NCI-H2196 (cell line): ENCODE results near the gene IAPP.
"Not testable (repeated sequence)": the region's sequence is repeated elsewhere in the genome, so short reads cannot be mapped to it uniquely, and the experiment has no call there.

ENCODE experiments used
- DNase-seq: peaks from one replicate; lab custom pipeline; 2025; ENCODE audit not compliant: unreplicated experiment; lab: John Stamatoyannopoulos, UW

The IAPP gene

GRCh38 chr12:21372602-21373001 lies at the start of gene IAPP:
Gene IAPP (plus strand): TSS chr12:21372902. CDS start chr12:21373352, 450 bp downstream.
- DNase-seq: no peak

- no peak for DNase-seq
Measured at GRCh38 chr12:21323736-21324135, 49.0 kb upstream of the IAPP start.

GRCh38 chr12:21324551-21324950 lies 48.2 kb upstream of the IAPP start:
- no peak for DNase-seq

GRCh38 chr12:21328578-21328977 lies 44.1 kb upstream of the IAPP start:
- DNase-seq: no peak

- peak; percentile 39 for DNase-seq
Measured at GRCh38 chr12:21330682-21331253, 41.9 kb upstream of the IAPP start.

- no peak for DNase-seq
Measured at GRCh38 chr12:21334771-21335325, 37.9 kb upstream of the IAPP start, which contains the start of gene SLCO1A2. Gene SLCO1A2 (minus strand): TSS chr12:21334917. CDS start chr12:21334647, 270 bp downstream.

GRCh38 chr12:21336656-21337055 lies 36.0 kb upstream of the IAPP start:
- DNase-seq: no peak

GRCh38 chr12:21337453-21337852 lies 35.2 kb upstream of the IAPP start:
- no peak for DNase-seq

GRCh38 chr12:21337959-21338744 lies 34.5 kb upstream of the IAPP start:
- DNase-seq: no peak

GRCh38 chr12:21339921-21340320 lies 32.8 kb upstream of the IAPP start:
- no peak for DNase-seq

- no peak for DNase-seq
Measured at GRCh38 chr12:21340403-21340802, 32.3 kb upstream of the IAPP start.

- DNase-seq: no peak
Measured at GRCh38 chr12:21341769-21342168, 30.9 kb upstream of the IAPP start.

GRCh38 chr12:21343636-21344035 lies 29.1 kb upstream of the IAPP start:
- DNase-seq: no peak

GRCh38 chr12:21346542-21347205 lies 26.0 kb upstream of the IAPP start:
- no peak for DNase-seq

GRCh38 chr12:21350975-21351374 lies 21.7 kb upstream of the IAPP start:
- peak; percentile 25 for DNase-seq

- no peak for DNase-seq
Measured at GRCh38 chr12:21353487-21353886, 19.2 kb upstream of the IAPP start.

GRCh38 chr12:21353948-21354347 lies 18.8 kb upstream of the IAPP start:
- no peak for DNase-seq

GRCh38 chr12:21354641-21355040 lies 18.1 kb upstream of the IAPP start:
- DNase-seq: no peak

- DNase-seq: not testable (repeated sequence)
Measured at GRCh38 chr12:21360632-21361031, 12.1 kb upstream of the IAPP start.

GRCh38 chr12:21369141-21369980 lies 3.3 kb upstream of the IAPP start:
- no peak for DNase-seq
